HG02623 (cell line): ENCODE measurements around the gene SNX3.
A peak's percentile ranks its signal among the peaks of the same experiment; 100 is the strongest.
"Not testable (repeated sequence)": the region's sequence is repeated elsewhere in the genome, so short reads cannot be mapped to it uniquely, and the experiment has no call there.

Source experiments
- ATAC-seq: cut with Tn5 transposase; IDR thresholded peaks from one replicate; pipeline ENCODE4 v1.9.1; 2021; ENCODE audit warnings: moderate library complexity; ENCODE audit not compliant: unreplicated experiment

Gene SNX3

DNA sequence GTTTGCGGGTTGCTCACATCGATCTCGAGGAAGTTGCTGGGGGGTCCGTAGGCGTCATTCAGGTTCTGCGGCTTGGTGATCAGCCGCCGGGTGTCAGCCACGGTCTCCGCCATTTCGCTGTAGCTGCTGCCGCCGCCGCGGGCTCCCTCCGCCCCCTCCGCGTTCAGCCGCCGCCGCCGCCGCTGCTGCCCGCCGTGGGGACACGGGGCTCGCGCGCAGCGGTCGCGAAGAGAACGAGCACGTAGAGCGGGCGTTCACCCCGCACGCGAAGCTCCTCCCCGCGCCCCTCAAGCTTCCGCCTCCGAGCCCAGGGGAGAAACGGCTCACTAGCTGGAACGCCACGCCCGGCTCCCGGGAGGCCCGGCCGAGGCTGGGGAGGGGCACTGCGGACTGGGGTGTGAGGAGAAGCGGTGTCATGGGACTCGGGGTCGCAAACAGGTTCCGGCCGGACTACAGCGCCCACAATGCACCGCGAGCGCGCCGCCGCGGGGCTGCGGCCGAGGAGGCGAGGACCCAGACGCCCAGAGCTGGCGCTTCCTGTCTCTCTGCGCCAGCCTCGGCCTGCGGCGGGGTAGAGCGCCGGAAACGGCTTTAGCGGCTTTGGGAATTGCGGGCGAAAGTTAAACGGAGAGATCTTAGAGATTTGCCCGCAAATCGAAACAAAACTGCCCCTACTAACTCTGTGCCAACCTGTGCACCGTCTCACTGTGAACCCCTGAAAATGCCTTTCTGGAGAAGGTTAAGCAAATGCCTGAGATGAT is at the start of gene SNX3:
Gene SNX3, minus strand, starts transcription at position 232 of the 761 bp plus-strand sequence. Its CDS starts 119 bp downstream, at position 113.
- ATAC-seq: peak; percentile 90

DNA sequence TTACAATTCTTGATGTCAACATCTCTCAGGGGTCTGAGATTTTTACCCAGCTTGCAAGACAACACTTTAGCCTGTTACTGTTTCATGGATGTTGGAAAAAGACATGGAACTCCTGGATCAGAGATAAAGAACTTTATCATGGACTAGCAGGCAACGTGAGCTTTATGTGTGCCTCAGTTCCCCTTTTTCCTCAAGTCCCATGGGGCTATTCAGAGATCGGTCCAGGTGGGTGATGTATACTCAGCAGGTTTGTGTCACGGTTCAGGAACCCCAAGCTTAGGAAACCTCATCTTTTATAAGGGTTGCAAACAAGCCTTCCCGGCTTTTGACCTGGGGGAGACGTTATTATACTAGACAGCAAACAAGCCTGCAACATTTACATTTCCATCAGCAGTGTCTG is 49.0 kb upstream of the SNX3 start:
- ATAC-seq: no peak

DNA sequence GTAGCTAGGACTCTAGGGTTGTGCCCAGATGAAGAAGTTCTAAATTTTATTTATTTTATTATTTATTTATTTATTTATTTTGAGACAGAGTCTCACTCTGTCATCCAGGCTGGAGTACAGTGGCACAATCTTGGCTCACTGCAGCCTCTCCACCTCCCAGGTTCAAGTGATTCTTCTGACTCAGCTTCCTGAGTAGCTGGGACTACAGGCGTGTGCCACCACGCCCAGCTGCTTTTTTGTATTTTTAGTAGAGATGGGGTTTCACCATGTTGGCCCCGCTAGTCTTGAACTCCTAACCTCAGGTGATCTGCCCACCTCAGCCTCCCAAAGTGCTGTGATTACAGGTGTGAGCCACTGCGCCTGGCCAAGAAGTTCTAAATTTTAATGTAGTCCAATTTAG is 47.8 kb upstream of the SNX3 start:
- not testable (repeated sequence) for ATAC-seq

DNA sequence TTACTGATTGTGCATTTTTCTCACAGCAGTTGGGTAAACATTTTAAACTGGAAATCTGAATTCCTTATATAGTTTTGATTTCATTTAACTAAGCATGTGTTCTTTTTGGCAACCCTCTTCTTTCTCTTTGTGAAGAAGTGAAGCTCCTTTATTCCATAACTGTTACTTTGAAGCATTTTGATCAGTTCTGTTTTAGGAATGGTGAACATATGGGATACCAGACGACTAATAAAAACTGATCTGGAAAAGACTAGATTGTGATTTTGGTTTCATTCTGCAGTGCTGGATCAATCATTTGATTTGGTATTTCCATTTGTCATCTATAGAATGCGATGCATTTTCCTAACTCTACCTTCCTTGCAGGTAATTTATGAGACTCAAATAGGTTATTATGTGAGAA is 43.8 kb upstream of the SNX3 start:
- ATAC-seq: no peak

DNA sequence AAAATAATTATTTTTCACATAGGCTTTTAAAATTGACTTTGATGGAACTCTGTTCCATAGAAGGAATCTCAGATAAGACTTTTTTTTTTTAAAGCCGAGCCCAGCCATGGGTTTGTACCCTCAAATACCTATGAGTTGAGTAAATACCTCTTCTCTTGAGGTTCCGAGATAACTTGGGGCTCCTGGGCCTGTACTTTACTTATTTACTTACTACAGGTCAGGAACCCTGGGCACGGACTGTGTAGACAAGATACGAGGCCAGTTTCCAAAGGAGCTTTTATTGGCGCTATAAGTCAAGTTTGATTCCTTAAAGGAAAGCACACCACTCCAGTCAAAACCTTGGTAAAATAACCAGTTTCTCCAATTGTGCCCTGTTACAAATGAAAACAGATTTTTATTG is 41.5 kb upstream of the SNX3 start:
- no peak for ATAC-seq

DNA sequence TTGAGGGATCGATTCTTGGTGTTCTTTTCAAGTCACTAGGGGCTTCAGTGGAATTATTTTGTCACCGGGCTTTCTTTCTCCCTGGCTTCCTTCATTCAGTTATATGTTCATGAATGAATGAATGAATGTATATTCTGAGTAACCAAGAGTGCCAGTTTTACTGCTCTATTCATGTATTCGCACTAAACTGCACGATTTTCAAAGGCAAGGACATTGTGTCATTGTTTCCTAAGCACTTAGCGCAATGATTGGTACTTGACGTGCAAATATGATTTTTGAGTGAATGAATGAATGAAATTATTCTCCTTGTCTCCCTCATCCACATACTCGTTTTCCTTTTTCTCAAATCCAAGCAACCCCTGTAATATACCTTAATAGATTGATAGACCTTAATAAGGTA is 34.8 kb upstream of the SNX3 start:
- no peak for ATAC-seq

DNA sequence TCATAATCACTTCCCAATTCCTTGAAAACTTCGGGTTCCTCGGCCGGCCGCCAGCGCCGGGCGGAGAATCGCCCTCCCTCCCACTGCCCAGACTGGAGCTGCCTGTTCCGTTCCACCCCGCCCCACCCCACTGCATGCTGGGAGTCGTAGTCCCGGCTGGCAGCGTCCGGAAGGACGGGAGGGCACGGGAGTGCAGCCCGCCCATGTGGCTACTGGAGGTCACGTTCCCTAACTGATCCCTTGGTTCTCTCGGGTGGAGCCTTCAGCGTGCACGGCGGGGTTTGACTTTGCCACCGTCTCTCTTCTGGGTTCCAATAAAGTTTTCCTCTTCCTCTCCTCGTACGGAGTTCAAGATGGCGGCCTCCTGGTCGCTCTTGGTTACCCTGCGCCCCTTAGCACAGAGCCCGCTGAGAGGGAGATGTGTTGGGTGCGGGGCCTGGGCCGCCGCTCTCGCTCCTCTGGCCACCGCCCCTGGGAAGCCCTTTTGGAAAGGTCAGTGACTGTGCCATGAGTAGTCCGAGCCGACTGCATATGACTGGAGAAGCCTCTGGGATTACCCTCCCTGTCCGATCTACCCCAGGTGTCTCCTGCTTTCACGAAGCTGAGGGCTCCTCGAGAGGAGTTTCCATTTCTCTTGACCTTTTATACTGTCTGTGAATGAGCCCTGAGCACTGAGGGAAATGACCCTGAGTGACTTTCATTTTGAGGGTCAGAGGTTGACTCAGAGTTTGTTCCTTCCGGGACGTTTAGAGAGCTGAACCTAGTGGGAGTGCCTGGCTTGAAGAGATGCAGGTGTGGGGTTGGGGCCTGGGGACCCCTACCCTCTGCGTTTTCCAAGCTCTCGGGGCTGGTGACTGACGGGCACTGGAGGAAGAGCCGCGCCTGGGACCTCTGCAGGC is 34.1 kb upstream of the SNX3 start, which contains the start of gene AFG1L:
Gene AFG1L, plus strand, starts transcription at position 328 of the 899 bp plus-strand sequence. Its CDS starts 26 bp downstream, at position 354.
- ATAC-seq: peak; percentile 80

DNA sequence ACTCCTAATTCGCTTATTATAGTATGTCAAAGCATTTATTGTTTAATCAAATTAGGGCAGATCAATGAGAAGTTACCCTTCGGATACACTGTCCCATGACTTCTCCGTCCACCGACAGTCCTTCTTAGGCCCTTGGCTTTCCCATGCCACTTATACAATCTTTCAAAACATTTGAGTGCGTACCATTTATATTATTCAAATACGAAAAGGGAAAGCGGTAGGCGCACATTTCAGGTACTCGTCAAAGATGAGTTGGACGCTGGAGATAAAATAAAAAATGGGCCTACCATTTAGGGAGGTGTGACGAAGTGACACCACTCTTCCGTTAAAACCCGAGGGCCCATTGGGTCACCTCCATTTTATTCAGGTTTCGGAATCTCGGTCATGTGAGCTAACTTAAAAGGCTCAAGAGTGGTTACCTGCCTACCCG is 33.5 kb upstream of the SNX3 start:
- ATAC-seq: peak; percentile 19

DNA sequence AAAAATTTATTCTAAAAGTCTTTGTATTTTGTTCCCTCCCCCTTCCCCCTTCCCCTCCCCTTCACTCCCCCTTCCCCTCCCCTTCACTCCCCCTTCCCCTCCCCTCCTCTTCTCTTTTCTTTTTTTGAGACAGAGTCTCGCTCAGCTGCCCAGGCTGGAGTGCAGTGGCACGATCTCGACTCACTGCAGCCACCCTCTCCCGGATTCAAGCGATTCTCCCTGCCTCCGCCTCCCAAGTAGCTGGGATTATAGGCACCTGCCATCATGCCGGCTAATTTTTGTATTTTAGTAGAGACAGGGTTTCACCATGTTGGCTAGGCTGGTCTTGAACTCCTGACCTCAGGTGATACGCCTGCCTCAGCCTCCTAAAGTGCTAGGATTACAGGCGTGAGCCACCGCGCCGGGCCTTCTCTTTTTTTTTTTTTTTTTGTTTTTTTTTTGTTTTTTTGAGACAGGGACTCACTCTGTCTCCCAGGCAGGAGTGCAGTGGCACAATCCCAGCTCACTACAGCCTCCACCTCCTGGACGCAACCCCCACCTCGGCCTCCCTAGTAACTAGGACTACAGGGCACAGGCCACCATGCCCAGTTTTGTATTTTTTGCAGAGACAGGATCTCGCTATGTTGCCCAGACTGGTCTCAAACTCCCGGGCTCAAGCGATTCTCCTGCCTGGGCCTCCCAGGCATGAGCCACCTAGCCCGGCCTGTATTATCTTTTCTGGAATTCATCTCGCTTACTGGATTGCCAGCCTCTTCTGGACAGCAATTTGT is 32.9 kb upstream of the SNX3 start:
- ATAC-seq: no peak

DNA sequence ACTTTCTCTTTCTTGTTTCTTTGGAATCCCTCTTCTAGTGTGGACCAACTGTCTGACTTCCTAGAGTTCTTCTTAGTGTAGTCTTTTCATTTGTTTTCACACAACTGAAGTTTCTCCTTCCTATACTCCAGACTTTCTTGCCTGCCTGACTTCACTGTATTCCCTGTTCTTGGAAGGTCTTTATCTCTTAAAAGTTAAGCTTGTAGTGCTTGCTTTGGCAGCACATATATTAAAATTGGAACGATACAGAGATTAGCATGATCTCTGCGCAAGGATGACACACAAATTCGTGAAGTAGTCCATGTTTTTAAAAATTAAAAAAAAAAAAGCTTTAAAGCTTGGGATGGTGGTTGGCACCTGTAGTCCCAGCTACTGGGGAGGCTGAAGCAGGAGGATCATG is 31.7 kb upstream of the SNX3 start:
- ATAC-seq: not testable (repeated sequence)

DNA sequence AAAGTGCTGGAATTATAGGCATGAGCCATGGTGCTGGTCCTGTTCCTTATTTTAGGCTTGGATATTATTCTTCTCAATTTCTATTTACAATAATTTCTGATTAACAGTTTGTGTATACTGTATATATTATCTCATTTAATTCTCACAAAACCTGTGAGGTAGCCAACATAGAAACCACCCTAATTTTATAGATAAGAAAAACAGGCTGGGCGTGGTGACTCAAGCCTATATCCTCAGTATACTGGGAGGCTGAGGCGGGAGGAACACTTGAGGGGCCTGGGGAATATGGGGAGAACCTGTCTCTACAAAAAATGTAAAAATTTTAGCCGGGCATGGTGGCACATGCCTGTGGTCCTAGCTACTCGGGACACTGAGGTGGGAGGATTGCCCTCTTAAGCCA is 30.3 kb upstream of the SNX3 start:
- no peak for ATAC-seq

DNA sequence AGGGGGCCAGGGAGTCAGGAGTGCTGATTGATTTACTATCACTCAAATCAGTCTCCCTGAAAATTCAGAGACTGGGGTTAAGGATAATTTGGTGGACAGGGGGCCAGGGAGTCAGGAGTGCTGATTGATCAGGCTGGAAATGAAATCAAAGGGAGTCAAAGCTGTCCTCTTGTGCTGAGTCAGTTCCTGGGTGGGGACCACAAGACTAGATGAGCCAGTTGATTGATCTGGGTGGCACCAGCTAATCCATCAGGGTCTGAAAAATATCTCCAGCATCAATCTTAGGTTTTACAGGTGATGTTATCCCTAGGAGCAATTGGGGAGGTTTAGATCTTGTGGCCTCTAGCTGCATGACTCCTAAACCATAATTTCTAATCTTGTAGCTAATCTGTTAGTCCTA is 27.9 kb upstream of the SNX3 start:
- no peak for ATAC-seq

DNA sequence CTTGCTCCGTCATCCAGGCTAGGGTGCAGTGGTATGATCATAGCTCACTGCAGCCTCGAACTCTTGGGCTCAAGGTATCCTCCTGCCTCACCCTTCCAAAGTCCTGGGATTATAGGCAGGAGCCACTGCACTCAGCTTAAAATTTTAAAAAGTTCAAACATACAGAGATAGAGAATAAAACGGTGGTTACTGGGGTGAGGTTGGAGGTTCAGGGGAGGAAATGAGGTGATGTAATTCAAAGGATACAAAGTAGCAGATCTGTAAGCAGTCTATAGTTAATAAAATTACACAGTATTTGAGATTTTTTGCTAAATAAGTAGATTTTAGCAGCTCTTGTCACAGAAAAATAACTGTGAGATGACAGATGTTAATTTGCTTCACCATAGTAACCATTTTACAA is 26.5 kb upstream of the SNX3 start:
- no peak for ATAC-seq

DNA sequence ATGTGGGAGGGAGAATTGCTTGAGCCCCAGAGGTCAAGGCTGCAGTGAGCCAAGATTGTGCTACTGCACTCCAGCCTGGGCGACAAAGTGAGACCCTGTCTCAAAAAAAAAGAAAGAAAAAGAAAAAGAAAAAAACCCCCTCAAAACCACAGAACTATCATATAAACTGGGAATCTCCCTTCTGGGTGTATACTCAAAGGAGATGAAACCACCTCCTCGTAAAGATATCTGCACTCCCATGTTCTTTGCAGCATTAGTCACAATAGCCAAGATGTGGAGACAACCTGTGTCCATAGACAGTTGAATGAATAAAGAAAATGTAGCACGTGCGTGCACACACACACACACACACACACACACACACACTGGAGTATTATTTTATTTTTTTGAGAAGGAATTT is 25.5 kb upstream of the SNX3 start:
- ATAC-seq: no peak

DNA sequence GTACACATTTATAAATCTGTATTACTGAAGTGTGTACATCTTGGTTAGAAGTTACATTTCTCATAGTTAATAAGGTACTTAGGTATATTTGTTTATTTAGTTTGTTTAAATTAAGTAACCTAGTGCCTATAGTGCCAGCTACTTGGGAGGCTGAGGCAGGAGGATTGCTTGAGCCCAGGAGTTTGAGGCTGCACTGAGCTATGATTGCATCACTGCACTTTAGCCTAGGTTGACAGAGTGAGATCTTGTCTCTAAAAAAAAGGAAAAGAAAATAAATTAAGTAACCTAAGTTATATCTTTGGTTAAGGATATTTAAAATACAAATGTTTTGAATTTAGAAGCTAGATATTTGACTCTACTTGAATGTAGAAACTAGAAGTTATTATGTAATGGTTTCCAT is 24.5 kb upstream of the SNX3 start:
- ATAC-seq: no peak

DNA sequence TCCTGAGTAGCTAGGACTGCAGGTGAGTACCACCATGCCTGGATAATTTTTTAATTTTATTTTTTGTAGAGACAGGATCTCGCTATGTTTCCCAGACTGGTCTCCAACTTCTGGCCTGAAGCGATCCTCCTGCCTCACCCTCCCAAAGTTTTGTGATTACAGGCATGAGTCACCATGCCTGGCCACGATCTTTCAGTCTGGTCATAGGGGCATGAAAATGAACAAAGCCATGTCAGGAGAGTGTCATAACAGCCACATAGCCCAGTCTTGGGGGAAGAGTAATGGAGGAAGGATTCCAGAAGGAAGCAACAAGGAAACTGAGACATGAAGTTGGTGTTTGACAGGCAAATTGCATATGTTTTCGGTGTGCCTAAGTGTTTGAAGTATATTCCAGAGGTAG is 17.0 kb upstream of the SNX3 start:
- ATAC-seq: no peak

DNA sequence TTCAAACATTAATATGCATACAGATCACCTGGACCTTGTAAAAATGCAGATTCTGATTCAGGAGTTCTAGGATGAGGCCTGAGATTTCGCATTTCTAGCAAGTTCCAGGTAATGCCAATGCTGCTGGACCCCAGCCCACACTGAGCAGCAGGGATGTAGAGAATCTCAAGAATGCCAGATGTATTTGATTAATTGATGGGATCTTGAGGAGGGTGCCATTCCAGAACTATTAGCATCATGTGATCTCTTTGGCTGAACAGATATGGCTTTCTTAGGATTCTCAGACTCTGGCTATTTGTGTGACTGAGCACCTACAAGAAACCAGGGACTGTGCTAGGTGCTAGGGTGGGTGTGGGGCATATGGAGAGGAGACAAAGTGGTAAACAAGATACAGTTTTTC is 16.5 kb upstream of the SNX3 start:
- ATAC-seq: no peak

DNA sequence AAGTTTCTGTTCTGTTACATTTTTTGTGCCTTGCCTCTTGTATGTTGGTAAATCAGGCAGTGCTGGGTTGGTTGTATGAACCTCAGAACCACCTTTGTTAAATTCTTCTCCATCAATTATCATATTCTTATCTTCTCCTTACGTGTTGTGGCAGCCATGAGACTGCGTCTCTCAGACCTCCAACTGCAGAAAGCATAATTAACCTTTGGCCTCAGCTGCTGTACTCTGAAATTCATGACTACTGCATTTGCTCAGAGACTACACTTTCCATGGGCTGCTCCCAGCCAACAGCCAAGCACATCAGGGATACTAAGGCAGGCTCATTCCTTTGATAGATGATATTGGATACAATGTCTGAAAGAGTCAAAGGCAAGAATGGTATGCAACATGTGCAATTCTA is 15.1 kb upstream of the SNX3 start:
- ATAC-seq: no peak

DNA sequence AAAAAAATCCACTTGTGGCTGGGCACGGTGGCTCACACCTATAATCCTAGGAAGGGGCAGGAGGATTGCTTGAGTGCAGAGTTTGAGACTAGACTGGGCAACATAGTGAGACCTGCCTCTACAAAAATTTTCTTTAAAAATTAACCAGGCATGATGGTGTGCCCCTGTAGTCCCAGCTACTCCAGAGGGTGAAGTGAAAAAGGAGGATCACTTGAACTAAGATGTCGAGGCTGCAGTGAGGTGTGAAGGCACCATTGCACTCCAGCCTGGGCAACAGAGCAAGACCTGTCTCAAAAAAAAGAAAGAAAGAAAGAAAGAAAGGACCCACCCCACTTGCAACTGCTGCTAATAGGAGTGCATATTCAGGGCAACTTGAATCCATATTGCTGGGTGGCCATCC is 13.7 kb upstream of the SNX3 start:
- no peak for ATAC-seq

DNA sequence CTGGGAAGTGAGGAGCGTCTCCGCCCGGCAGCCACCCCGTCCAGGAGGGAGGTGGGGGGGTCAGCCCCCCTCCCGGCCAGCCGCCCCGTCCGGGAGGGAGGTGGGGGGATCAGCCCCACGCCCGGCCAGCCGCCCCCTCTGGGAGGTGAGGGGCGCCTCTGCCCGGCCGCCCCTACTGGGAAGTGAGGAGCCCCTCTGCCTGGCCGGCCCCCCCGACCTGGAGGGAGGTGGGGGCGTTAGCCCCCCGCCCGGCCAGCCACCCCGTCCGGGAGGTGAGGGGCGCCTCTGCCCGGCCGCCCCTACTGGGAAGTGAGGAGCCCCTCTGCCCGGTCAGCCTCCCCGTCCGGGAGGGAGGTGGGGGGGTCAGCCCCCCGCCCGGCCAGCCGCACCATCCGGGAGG is 9.1 kb upstream of the SNX3 start:
- not testable (repeated sequence) for ATAC-seq

DNA sequence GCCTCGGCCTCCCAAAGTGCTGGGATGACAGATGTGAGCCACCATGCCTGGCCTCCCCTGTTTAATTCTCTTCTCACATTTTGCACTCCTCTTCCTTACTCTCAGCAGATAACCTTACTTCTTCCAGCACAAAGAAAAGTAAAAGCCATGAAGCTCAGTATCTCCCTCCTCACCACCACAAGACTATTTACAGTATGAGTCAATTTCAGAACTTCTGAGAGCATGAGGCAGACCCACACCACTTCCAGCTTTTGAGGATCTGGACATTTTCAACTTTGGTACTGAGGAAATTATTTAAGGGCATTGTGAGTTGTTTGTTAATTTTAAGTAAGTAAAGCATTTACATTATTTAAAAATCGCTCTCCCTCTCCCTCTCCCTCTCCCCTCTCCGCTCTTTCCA is 8.0 kb upstream of the SNX3 start:
- ATAC-seq: no peak
